Activated CD8-positive, alpha-beta memory T cell treated with anti-CD3 and anti-CD28 coated beads for 36 hours (primary cell): Measurements from ENCODE around the gene DYNC2LI1. TPM values are rescaled to one million over a fixed set of nuclear protein-coding genes. Genes with fewer than 3 reads are reported as not detected.
"Not testable (repeated sequence)": the region's sequence is repeated elsewhere in the genome, so short reads cannot be mapped to it uniquely, and the experiment has no call there.

ENCODE experiments used
- CTCF ChIA-PET: fragments of 350-600 bp; sonication (Branson Sonifier 250); formaldehyde crosslinking; loops from one replicate; lab custom pipeline; 2021; ENCODE audit warnings: antibody characterized with exemption; lab: Charles Lee
- POLR2A ChIA-PET: fragments of 350-600 bp; sonication (Branson Sonifier 250); formaldehyde crosslinking; loops from one replicate; lab custom pipeline; 2021; ENCODE audit warnings: antibody characterized with exemption; lab: Charles Lee
- total RNA-seq, 2 experiments: library from RNA; stranded (reverse); gene quantifications; one replicate each; pipeline ENCODE4 v1.2.3, GENCODE V29; 2021

The DYNC2LI1 gene
- total RNA-seq, result 10 to 100 TPM; 11.8 to 13.1 TPM

DNA sequence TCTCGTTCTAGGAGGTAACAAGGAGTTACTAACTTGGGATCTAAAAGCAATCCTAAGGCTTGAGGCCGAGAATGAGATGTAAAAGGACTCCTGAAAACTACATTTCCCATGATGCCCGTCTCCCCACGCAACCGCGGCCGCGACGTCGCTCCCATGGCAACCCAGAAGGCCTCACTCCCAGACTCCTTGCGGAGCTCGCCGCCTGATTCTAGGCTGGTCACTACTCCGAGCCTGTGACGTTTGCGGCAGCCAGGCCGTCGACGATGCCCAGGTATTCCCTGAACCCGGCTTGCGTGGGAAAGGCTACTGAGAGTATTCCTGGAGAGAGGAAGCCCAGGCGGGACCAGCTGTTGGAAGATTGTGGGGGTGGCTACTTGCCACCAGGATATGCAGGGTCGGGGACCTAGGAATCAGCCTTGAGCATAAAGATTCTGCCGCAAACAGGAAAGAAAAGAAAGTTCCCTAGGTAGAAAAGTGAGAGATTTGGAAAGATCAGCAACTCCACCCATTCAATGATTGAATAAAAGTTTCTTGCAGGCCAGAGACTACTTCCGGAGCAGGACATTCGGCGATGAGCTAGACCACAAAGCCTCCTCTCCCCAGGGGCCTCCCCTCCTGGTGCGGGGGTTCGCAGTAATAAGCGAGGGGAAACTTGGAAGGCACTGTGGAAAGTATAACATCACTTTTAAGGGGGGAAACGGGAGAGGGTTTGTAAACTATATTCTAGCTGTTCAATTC lies at the start of gene DYNC2LI1:
DYNC2LI1 (plus strand) TSS at position 164 of the 738 bp plus-strand sequence; CDS start at position 264, 100 bp downstream.
- POLR2A ChIA-PET, result interaction anchor here (0.6 kb wide), 1 partner anchor 810 kb away, joined by 3 read pairs; no protein-coding TSS in a partner anchor

DNA sequence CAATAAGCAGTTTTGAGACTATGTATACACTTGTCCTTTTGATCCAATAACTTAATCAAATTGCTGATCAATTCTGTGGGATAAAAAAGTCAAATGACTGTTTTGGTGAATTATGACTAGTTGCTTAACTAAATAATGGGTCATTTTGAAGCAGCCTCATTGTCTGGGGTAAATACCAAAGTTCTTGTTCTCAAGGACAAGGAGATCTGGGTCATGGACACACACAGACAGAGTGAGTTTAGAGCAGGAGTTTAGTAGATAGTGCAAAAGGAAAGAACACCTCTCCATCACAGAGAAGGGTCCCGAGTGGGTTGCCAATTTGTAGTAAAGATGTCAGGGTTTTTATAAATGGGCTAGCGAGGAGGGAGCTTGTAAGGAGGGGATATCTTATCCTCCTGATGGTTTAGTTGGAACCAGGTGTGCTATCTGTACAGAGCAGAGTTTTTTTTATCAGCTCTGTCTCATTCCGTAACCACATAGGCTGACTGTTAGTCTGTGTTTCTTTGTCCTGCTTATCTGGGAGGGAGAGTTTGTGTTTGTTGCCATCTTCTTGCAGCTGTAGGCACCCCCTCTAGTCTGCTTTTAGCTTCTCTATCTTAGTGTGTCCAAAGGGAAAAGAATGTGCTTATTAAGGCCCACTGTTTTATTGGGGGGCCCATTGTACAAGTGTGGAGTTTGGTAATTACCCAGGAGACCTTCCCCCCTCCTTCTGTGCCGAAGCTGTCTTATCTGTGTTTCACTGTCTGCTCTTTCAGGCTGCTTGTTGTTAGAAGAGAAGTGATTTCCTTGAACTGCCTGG lies 48.9 kb upstream of the DYNC2LI1 start:
- ChIA-PET CTCF (no interaction called here), POLR2A (no interaction called here)

More for the DNA sequence above, at the start of gene DYNC2LI1:
- CTCF ChIA-PET, result interaction anchor here (1.0 kb wide), 1 partner anchor 547 kb away, joined by 3 read pairs; the partner anchor contains the start of gene ZFP36L2

DNA sequence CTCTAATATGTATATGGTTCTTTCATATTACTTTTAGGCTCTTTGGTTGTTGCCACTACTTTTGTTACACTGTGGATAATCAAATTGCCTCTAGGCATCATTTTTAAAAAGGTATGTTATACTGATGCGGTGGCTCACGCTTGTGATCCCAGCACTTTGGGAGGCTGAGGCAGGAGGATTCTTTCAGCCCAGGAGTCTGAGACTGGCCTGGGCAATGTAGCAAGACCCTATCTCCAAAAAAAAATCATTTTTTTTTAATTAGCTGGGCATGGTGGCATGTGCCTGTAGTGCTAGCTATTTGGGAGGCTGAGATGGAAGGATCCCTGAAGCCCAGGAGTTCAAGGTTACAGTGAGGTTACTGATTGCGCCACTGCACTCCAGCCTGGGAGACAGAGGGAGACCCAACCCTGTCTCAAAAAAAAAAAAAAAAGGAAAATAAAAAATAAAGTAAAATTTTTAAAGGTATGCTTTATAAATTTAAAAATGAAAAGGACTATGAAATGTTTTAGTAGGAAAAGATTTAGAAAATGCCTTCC lies 48.1 kb upstream of the DYNC2LI1 start:
- ChIA-PET POLR2A (no interaction called here), CTCF (no interaction called here)

DNA sequence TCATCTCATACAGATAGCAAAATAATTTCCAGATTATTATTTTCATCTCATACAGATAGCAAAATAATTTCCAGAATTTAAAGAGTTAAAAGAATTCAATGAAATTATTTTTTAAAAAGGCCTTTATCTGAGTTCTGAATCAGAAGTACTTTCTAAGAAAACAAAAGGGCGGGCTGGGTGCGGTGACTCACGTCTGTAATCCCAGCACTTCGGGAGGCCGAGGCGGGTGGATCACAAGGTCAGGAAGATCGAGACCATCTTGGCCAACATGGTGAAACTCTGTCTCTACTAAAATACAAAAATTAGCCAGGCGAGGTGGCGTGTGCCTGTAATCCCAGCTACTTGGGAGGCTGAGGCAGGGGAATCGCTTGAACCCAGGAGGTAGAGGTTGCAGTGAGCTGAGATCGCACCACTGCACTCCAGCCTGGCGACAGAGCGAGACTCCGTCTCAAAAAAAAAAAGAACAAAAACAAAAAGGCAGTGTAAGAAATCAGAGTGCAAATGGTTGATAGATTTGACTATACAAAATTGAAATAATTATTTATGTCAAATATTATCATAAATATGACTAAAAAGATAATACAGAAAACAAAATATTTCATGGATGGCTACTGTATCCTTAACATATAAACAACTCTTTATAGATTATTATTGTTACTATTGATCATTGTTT lies 46.7 kb upstream of the DYNC2LI1 start:
- POLR2A ChIA-PET, CTCF ChIA-PET: not testable (repeated sequence)

DNA sequence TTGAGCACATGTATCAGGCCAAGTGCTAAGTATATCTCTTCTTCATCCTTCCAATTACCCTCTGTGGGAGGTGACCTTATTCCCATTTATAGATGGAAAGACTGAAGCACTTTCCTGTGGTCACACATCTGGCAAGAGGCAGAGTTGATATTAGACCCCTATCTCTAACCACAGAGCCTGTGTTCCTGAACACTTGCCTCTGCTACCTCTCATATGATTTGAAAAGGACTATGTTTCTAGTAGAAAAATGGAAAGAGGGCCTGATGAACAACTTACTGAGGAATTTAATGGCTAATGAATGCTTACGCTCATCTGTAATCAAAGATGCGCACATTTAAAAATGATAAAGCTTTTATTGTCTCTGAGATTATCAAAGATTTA lies 46.2 kb upstream of the DYNC2LI1 start:
- ChIA-PET CTCF (no interaction called here), POLR2A (no interaction called here)

DNA sequence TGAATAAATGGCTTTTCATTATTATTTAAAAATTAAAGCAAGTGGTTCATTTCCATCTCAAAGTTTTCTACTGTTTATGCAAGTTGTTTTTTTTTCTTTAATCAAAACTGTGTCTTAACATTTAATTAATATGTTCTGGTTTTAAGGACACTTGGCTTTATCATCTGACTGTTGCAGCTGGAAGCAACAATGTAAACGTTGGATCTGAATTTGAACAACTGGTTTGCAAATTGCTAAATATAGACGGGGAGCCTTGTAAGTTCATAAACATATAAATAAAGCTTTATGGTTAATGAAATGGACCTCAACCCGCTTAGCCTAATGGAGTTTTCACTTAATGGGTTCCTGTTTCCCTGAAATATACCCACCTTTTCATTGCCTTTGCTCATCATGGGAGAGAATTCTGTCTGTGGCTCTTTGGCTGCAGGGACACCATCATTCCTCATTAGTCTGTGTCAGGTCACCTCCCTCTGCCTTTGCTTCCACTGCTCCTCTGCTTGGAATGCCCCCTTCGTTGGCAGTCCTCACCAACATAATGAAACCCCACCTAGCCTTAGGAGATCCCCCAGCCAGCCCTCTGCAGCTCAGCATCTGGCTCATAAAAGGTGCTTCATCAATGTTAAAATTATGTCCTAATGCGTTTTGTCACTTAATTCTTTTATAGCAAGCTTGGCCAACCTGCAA lies 44.2 kb upstream of the DYNC2LI1 start:
- CTCF ChIA-PET, result no interaction called here
- POLR2A ChIA-PET, result no interaction called here

DNA sequence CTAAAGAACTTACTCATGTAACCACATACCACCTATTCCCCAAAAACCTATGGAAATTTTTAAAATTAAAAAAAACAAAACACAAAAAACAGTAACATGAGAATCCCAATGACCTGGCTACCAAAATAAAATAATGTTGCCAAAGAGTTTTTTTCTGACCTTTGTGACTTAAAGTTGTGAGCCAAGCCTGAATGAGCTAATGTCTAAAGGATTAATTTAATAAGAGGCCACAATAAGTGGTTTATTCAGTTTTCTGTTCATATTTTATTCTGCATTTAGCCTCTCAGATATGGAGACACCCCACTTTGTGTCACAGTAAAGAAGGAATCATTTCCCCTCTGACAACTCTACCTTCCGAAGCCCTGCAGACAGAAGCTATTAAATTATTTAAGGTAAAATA lies 42.6 kb upstream of the DYNC2LI1 start:
- POLR2A ChIA-PET, result no interaction called here

DNA sequence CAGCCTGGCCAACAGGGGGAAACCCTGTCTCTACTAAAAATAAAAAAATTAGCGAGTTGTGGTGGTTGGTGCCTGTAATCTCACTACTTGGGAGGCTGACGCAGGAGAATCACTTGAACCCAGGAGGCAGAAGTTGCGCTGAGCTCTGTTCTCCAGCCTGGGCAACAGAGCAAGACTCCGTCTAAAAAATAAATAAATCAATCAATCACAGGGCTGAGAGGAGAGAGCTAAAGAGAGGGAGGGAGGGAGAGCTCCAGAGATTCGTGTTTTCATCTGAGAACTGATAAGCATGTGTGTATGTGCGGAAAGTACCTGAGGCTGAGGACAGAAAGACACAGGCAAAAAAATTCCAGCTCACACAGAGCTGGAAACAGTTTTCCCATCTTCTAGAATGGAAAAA lies 37.2 kb upstream of the DYNC2LI1 start:
- POLR2A ChIA-PET, result no interaction called here

More for the DNA sequence above, 42.6 kb upstream of the DYNC2LI1 start:
- CTCF ChIA-PET, result no interaction called here

DNA sequence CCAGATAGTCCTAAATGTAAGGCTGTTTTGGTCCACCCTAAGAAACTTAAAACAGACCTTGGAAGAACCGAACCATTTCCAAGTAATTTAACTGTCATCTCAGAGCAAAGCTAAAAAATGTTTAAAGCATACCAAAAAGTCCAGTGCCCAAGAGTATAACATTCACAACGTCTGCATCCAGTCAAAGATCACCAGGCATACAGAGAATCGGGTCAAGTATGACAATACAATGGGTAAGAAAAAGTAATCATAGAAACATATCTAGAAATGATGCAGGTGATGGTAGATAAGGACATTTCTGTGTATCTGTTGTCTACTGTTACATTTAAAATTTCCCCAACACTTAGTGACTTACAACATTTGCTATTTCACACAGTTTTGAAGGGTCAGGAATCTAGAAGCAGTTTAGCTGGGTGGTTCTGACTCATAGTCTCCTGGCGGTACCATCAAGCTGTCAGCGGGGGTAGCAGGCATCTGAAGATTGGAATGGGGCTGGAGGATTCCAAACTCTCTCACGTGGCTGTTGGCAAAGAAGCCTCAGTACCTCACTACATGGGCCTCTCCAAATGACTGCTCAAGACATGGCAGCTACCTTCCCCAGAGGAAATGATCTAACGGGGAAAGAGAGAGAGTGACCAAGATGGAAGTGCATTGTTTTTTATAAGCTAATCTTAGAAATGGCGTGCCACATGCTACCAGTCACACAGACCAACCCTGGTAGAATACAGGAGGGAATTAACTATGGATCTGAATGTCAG lies 36.6 kb upstream of the DYNC2LI1 start:
- ChIA-PET CTCF (no interaction called here), POLR2A (no interaction called here)

More for the DNA sequence above, 37.2 kb upstream of the DYNC2LI1 start:
- CTCF ChIA-PET, result no interaction called here

DNA sequence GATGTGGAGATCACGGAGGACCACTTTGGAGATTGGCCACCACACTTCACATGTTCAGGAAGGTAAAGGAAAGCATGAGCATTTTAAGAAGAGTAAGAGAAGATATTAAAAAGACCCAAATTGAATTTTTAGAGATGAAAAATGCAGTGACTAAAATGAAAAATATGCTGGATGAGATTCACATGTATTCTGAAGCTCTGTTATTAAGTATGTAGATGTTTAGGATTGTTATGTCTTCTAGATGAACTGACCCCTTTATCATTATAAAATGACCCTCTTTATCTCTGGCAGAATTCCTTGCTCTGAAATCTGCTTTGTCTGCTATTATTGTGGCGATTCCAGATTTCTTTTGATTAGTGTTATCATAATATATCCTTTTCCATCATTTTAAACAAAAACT lies 36.0 kb upstream of the DYNC2LI1 start:
- POLR2A ChIA-PET, result no interaction called here
- CTCF ChIA-PET, result no interaction called here

DNA sequence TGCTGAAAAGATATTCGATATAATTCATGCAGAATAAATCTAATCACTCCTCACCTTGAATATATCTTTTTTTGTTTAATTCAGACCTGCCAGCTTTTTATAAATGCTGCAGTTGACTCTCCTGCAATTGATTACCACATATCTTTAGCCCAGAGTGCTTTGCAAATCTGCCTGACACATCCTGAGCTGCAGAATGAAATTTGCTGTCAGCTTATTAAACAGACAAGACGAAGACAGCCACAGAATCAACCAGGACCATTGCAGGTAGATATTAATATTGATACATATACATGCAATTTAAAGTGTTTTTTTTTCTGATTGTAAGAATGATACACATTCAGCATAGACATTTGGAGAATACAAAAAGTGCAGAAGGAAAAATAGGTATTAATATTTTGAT lies 35.6 kb upstream of the DYNC2LI1 start:
- ChIA-PET POLR2A (no interaction called here), CTCF (no interaction called here)

DNA sequence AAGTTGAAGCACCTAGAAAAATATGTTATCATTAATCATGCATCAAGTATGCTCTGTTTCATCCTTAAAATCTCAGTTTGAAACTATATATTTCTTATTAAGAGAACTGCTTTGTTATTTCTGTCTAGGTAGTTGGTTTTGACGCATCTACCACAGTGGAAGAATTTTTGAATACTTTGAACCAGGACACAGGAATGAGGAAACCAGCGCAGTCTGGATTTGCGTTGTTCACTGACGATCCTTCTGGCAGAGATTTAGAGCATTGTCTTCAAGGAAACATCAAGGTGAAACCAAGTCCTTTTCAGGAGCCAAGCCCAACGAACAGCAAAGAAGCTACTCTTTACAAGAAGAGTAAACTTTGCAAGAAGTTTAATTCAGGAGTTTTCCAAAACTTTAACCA lies 30.1 kb upstream of the DYNC2LI1 start:
- CTCF ChIA-PET, result no interaction called here
- POLR2A ChIA-PET, result no interaction called here

DNA sequence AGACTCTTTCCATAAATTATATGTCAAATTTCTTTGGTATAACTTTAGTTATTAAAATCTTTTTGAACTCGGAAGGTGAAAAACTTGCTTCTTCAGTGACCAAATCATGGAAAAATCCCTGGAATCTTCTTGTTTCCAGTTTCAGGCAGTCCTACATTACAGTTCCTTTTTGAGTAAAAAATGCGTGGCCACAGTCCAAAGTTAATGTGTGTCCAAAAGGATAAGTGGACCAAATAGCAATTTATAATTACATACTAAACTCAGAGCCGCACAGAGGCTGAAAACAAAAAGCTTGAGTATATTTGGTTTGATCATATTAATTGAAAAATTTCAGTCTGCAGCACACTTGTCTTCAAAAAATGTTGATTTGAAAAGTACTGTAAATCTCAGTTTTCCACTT lies 28.4 kb upstream of the DYNC2LI1 start:
- POLR2A ChIA-PET, result no interaction called here
- CTCF ChIA-PET, result interaction anchor here (0.9 kb wide), 1 partner anchor 516 kb away, joined by 4 read pairs; no protein-coding TSS in a partner anchor

DNA sequence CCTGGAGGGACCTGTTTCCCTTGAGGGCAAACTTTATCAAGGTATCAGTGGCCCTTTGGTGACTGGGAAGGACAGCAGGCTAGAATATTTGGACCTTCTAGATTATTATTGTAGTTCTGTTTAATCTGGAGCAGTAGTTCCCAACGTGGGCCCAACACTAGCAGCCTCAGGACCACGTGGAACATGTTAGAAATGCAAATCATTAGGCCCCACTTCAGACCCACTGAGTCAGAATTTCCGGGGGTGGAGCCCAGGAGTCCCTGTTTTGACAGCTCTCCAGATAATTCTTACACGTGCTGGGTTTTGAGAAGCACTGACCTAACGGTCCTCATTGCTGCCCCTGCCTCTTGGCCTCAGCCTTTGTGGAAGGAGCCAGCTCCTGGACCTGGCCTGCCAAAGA lies 25.5 kb upstream of the DYNC2LI1 start:
- CTCF ChIA-PET, result no interaction called here
- POLR2A ChIA-PET, result no interaction called here

DNA sequence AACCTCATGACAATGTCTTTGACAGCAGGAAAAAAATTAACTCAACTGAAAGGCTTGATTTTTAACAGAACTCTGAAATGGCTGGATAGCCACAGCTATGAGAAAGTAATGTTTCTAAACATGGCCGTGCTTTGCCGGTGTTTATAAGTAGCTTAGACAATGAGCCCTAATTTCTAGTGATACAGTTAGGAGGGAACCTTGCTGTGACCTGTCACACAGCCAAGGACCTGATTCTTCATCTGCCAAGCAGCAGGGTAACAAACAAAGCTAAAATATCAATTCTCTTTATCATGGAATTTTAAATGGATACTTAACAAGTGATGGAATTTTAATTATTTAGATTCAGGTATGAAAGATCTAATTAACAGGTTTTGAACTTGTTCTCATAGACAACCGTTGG lies 24.3 kb upstream of the DYNC2LI1 start:
- POLR2A ChIA-PET, result no interaction called here
- CTCF ChIA-PET, result no interaction called here

DNA sequence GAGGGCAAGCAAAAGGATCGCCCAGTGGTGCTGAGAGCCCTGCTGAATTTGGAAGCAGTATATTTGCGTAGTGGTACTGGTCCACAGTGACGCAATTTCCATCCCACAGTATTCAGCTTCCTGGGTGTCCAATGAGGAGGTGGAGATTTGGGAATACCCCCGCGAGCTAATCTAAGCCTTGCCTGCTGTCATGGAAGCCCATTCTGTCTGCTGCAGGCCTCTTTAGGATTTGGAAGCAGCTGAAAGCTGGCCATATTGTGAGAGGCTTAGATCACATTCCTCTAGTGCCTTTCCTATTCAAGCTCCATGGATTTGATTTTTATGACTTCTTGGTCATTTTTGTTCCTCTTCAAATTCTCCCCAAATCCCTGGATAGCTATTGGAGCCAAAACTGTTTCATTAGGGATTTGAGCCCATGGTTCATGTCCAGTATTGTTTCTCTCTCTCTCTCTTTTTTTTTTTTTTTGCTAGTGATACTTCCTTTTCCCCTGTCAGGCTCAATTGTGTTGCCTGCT lies 22.3 kb upstream of the DYNC2LI1 start:
- ChIA-PET CTCF (no interaction called here), POLR2A (no interaction called here)

DNA sequence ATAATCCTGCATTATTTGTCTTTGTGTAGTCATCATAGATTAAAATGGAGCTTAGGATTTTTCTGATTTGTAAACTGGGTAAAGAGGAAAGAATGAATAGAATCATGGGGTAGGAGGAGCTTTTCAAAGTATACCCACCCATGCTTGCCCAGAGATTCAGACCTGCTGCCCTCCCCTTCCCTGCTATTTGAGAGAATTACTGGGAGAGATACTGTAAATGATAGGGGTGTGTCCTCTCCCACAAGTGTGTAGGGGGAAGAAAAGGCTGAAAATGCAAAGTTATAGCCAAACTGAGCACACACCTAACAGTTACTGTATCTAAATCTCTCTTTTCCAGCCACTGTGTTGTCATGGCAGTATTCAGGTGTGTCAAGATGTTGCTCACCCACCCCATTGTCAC lies 21.5 kb upstream of the DYNC2LI1 start:
- ChIA-PET POLR2A (no interaction called here), CTCF (no interaction called here)

DNA sequence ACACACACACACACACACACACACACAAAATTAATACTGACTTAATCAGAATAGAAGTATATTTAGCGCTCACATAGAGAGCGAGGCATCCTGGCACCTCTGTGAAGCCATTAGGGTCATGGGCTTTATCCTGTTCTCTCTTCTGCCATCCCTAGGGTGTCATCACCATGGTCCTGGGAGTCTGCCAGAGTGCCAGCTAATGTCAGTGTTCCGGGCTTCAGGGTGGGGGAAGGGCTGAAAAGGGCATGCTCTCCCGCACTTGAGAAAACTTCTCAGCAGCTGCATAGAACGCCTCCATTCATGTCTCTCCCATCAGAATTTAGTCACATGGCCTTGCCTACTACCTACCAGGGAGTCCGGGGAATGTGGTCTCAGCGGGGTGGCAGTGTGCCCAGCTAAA lies 19.7 kb upstream of the DYNC2LI1 start:
- ChIA-PET CTCF (no interaction called here), POLR2A (no interaction called here)
